Keratinocyte (primary cell): ENCODE results near the gene TMEM150B. TPM values are rescaled to one million over a fixed set of nuclear protein-coding genes. Genes with fewer than 3 reads are reported as not detected.

Source experiments
- DNase-seq: peaks from one replicate; pipeline ENCODE4 v3.0.0-alpha.2; 2011; ENCODE audit warnings: low read depth, missing footprints, low spot score
- FAIRE-seq: peaks from 2 replicates; lab custom pipeline; 2011; peaks lifted over from hg19 to GRCh38; lab: Jason Lieb, UNC
- H2AFZ ChIP-seq: 2 replicates; pipeline ENCODE4 v1.6.0; 2012; ENCODE audit warnings: low read length, control low read depth, inconsistent platforms; ENCODE audit not compliant: control insufficient read depth
- H3K27ac ChIP-seq: 2 replicates; pipeline ENCODE4 v1.5.1; 2011; ENCODE audit warnings: low read length; ENCODE audit not compliant: control insufficient read depth, insufficient read depth
- H3K27me3 ChIP-seq: 3 replicates; pipeline ENCODE4 v1.6.0; 2011; ENCODE audit warnings: low read length; ENCODE audit not compliant: control insufficient read depth, insufficient read depth; ENCODE audit errors: extremely low read depth
- H3K36me3 ChIP-seq, 2 experiments: 2 replicates in 1 of 2; 3 replicates in 1 of 2; pipeline ENCODE4 v1.5.1; 2011; ENCODE audit warnings: low read length in 2 of 2, mild to moderate bottlenecking in 1 of 2; ENCODE audit not compliant: control insufficient read depth in 2 of 2, insufficient read depth in 2 of 2; ENCODE audit errors: extremely low read depth in 1 of 2
- H3K4me1 ChIP-seq: 3 replicates; pipeline ENCODE4 v1.5.1; 2011; ENCODE audit warnings: low read length; ENCODE audit not compliant: control insufficient read depth, insufficient read depth; ENCODE audit errors: extremely low read depth
- H3K4me2 ChIP-seq: 3 replicates; pipeline ENCODE4 v1.6.0; 2011; ENCODE audit warnings: low read depth, low read length; ENCODE audit not compliant: control insufficient read depth, insufficient read depth; ENCODE audit errors: extremely low read depth
- H3K4me3 ChIP-seq, 3 experiments: fragments of 200-600 bp in 1 of 3; sonication (generic) in 1 of 3; 2 replicates in 2 of 3; 3 replicates in 1 of 3; pipeline ENCODE4 v1.5.1; 2011 to 2016; ENCODE audit warnings: low read length in 3 of 3, mild to moderate bottlenecking in 3 of 3, control low read depth in 2 of 3, inconsistent platforms in 1 of 3, low read depth in 1 of 3, mixed read lengths in 1 of 3, mixed run types in 1 of 3, moderate library complexity in 1 of 3; ENCODE audit not compliant: control insufficient read depth in 2 of 3, insufficient read depth in 2 of 3; ENCODE audit errors: extremely low read depth in 1 of 3
- H3K79me2 ChIP-seq: 2 replicates; pipeline ENCODE4 v1.6.0; 2012; ENCODE audit warnings: low read length; ENCODE audit not compliant: control insufficient read depth, insufficient read depth
- H3K9ac ChIP-seq: 3 replicates; pipeline ENCODE4 v1.6.0; 2011; ENCODE audit warnings: low read length; ENCODE audit not compliant: control insufficient read depth, insufficient read depth; ENCODE audit errors: extremely low read depth
- H3K9me1 ChIP-seq: 3 replicates; pipeline ENCODE4 v1.6.0; 2011; ENCODE audit warnings: low read length; ENCODE audit not compliant: control insufficient read depth, insufficient read depth; ENCODE audit errors: extremely low read depth
- H3K9me3 ChIP-seq: 2 replicates; pipeline ENCODE4 v1.5.1; 2012; ENCODE audit warnings: low read depth, low read length; ENCODE audit not compliant: control insufficient read depth
- H4K20me1 ChIP-seq: 3 replicates; pipeline ENCODE4 v1.6.0; 2011; ENCODE audit warnings: low read length; ENCODE audit not compliant: control insufficient read depth, insufficient read depth; ENCODE audit errors: extremely low read depth
- EZH2 ChIP-seq: IDR thresholded peaks from one replicate; pipeline ENCODE4 v1.6.1; 2012; ENCODE audit warnings: inconsistent platforms, mild to moderate bottlenecking, low read length, moderate library complexity
- dilution Hi-C: fragments of 300-500 bp; cut with MboI; formaldehyde crosslinking; loops from one replicate; pipeline ENCODE4 v1.7.0; 2020; ENCODE audit warnings: low sequenced_read_pairs; ENCODE audit not compliant: extremely low pct_ligation_motif_present
- polyA plus RNA-seq, 5 experiments: library from polyadenylated mRNA; depleted of rRNA in 3 of 5; stranded (reverse) in 3 of 5; stranded (forward) in 1 of 5; unstranded in 1 of 5; fragments of >200 nt; gene quantifications; 1 replicate in 1 of 5; 2 replicates in 3 of 5; 3 replicates in 1 of 5; pipeline versions ENCODE4 v1.2.1 to v1.2.3, GENCODE V29; 2011 to 2012; ENCODE audit warnings: missing spikeins in 2 of 5, low read depth in 1 of 5, low replicate concordance in 1 of 5
- TF ChIP-seq, protein P1 (sequence below), 3 experiments: IDR thresholded peaks in 1 of 3; conservative IDR thresholded peaks in 1 of 3; optimal IDR thresholded peaks in 1 of 3; 2 replicates in 2 of 3; 3 replicates in 1 of 3; pipeline versions ENCODE3 to v1.5.1; 2011; ENCODE audit warnings: low read length in 3 of 3, mild to moderate bottlenecking in 3 of 3, moderate library complexity in 2 of 3, control low read depth in 1 of 3, inconsistent platforms in 1 of 3; ENCODE audit not compliant: insufficient read depth in 2 of 3; ENCODE audit errors: extremely low read depth in 1 of 3

The TMEM150B gene
- polyA plus RNA-seq, 1 donor (not counting 4 experiments of a cell fraction or from before 2014, with no cell fraction given) = not detected

- Histone ChIP-seq H3K9me3 (no peaks in the 10 kb centered on the region), H3K27me3 (no peaks in the 10 kb centered on the region), H3K4me1 (peaks cover 2% of the 10 kb centered on the region), H3K4me3 (no peak overlapping the region), H3K4me2 (no peak overlapping the region), H3K79me2 (no peaks in the 10 kb centered on the region), H2AFZ (no peak overlapping the region), H3K36me3 (no peaks in the 10 kb centered on the region), H4K20me1 (no peaks in the 10 kb centered on the region), H3K9ac (no peak overlapping the region), H3K27ac (no peak overlapping the region), H3K9me1 (no peaks in the 10 kb centered on the region)
- FAIRE-seq (no peak), DNase-seq (no peak)
- dilution Hi-C loops = no loop called here
- TF ChIP-seq, protein P1, sequence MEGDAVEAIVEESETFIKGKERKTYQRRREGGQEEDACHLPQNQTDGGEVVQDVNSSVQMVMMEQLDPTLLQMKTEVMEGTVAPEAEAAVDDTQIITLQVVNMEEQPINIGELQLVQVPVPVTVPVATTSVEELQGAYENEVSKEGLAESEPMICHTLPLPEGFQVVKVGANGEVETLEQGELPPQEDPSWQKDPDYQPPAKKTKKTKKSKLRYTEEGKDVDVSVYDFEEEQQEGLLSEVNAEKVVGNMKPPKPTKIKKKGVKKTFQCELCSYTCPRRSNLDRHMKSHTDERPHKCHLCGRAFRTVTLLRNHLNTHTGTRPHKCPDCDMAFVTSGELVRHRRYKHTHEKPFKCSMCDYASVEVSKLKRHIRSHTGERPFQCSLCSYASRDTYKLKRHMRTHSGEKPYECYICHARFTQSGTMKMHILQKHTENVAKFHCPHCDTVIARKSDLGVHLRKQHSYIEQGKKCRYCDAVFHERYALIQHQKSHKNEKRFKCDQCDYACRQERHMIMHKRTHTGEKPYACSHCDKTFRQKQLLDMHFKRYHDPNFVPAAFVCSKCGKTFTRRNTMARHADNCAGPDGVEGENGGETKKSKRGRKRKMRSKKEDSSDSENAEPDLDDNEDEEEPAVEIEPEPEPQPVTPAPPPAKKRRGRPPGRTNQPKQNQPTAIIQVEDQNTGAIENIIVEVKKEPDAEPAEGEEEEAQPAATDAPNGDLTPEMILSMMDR (optimal IDR thresholded peaks at IDR 0.05 in 1 of 3, IDR thresholded peaks at IDR 0.05 in 1 of 3, conservative IDR thresholded peaks at IDR 0.05 in 1 of 3; ENCODE audit: extremely low read depth in 1 of 3, insufficient read depth in 2 of 3, low read length in 3 of 3) = no peak
- TF ChIP-seq EZH2 = no peak
Observed at GRCh38 chr19:55304279-55304978, 20.7 kb downstream of the TMEM150B start.

DNA sequence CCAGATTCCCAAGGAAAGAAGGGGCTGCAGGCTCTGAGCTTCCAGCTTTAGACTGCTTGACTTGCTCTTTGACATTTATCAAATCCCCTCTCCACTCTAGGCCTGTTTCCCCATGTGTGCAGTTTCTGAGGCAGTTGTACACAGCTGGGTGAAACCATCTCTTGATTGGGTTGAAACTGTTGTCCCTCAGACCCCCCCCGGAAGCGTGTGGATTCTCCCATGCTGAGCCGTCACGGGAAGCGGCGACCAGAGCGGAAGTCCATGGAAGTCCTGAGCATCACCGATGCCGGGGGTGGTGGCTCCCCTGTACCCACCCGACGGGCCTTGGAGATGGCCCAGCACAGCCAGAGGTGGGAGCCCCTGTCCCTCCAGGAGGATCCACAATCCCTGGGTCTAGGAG, 21.7 kb downstream of the TMEM150B start:
- Histone ChIP-seq H3K4me1 (peaks cover 2% of the 10 kb centered on the region), H4K20me1 (no peaks in the 10 kb centered on the region), H3K79me2 (no peaks in the 10 kb centered on the region), H3K4me2 (no peak overlapping the region), H3K27ac (no peak overlapping the region), H3K36me3 (no peaks in the 10 kb centered on the region), H3K9ac (no peak overlapping the region), H3K4me3 (no peak overlapping the region), H3K9me1 (no peaks in the 10 kb centered on the region), H3K27me3 (no peaks in the 10 kb centered on the region), H3K9me3 (no peaks in the 10 kb centered on the region), H2AFZ (no peak overlapping the region)
- DNase-seq = no peak
- no peak for TF ChIP-seq EZH2
- TF ChIP-seq, protein P1 (optimal IDR thresholded peaks at IDR 0.05 in 1 of 3, IDR thresholded peaks at IDR 0.05 in 1 of 3, conservative IDR thresholded peaks at IDR 0.05 in 1 of 3; ENCODE audit: extremely low read depth in 1 of 3, insufficient read depth in 2 of 3, low read length in 3 of 3) = no peak
- FAIRE-seq = no peak
- dilution Hi-C loops = no loop called here
